IPS DF 6.9 (cell line): Measurements from ENCODE around the gene SEPTIN8.

Experiments
- DNase-seq: peaks from one replicate; pipeline ENCODE4 v3.0.0-alpha.2; 2013; ENCODE audit warnings: low read depth, low spot score
- H3K27ac ChIP-seq: one replicate; pipeline ENCODE4 v1.5.1; 2013; ENCODE audit warnings: low read length, control low read depth
- H3K27me3 ChIP-seq: 2 replicates; pipeline ENCODE4 v1.6.1; 2013; ENCODE audit warnings: mild to moderate bottlenecking, low read length; ENCODE audit not compliant: control insufficient read depth, insufficient read depth
- H3K36me3 ChIP-seq: 2 replicates; pipeline ENCODE4 v1.6.1; 2013; ENCODE audit warnings: low read length; ENCODE audit not compliant: control insufficient read depth, insufficient read depth
- H3K4me1 ChIP-seq: 2 replicates; pipeline ENCODE4 v1.6.1; 2013; ENCODE audit warnings: low read length; ENCODE audit not compliant: control insufficient read depth, insufficient read depth
- H3K4me3 ChIP-seq: 2 replicates; pipeline ENCODE4 v1.5.1; 2013; ENCODE audit warnings: mild to moderate bottlenecking, low read length
- H3K9me3 ChIP-seq: 2 replicates; pipeline ENCODE4 v1.6.1; 2013; ENCODE audit warnings: low read length, inconsistent platforms; ENCODE audit not compliant: control insufficient read depth, insufficient read depth
- WGBS: extraction: QIAGEN DNeasy Blood & Tissue Kit; methylation state at CpG from one replicate; pipeline ENCODE4 v1.1.7; 2013; ENCODE audit warnings: mixed read lengths, missing lambda C conversion rate; ENCODE audit not compliant: insufficient read length, insufficient coverage; 5-methylcytosine and 5-hydroxymethylcytosine counted together

Gene SEPTIN8

GRCh38 chr5:132800545-132800944, 23.5 kb upstream of the SEPTIN8 start:
- no peaks in the 10 kb centered on the region for H3K9me3 ChIP-seq
- no peaks in the 10 kb centered on the region for H3K27me3 ChIP-seq
- no peaks in the 10 kb centered on the region for H3K4me1 ChIP-seq
- no peak for DNase-seq
- no peak overlapping the region for H3K27ac ChIP-seq
- H3K4me3 ChIP-seq: no peak overlapping the region
- no peaks in the 10 kb centered on the region for H3K36me3 ChIP-seq
- WGBS: no CpG with 5 or more reads among the region's 2 CpGs

DNA sequence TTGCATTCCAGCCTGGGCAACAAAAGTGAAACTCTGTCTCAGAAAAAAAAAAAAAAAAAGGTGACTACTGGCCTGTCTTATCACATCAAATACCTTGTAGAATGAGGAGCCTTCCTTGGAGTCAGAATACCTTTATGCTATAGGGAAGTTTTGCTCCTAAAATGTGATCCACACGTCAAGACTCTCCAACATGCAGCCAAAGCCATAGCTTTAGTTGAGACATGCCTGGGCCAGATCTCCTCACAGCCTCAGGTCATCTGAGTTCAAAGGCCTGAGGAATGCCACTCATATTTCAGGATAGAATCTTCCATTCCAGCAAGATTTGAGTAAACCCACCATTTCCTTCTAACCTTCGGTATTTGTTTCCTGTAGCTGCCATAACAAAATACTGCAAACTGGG, 22.4 kb upstream of the SEPTIN8 start:
- WGBS: no CpG with 5 or more reads among the region's 2 CpGs
- DNase-seq: no peak
- H3K27me3 ChIP-seq: no peaks in the 10 kb centered on the region
- H3K4me1 ChIP-seq: no peaks in the 10 kb centered on the region
- H3K9me3 ChIP-seq: no peaks in the 10 kb centered on the region
- H3K4me3 ChIP-seq: no peak overlapping the region
- no peaks in the 10 kb centered on the region for H3K36me3 ChIP-seq
- no peak overlapping the region for H3K27ac ChIP-seq

GRCh38 chr5:132797651-132798050, 20.6 kb upstream of the SEPTIN8 start:
- DNase-seq: no peak
- WGBS: no CpG with 5 or more reads among the region's 2 CpGs
- Histone ChIP-seq H3K27ac (no peak overlapping the region), H3K36me3 (no peaks in the 10 kb centered on the region), H3K9me3 (no peaks in the 10 kb centered on the region), H3K27me3 (no peaks in the 10 kb centered on the region), H3K4me3 (no peak overlapping the region), H3K4me1 (no peaks in the 10 kb centered on the region)

DNA sequence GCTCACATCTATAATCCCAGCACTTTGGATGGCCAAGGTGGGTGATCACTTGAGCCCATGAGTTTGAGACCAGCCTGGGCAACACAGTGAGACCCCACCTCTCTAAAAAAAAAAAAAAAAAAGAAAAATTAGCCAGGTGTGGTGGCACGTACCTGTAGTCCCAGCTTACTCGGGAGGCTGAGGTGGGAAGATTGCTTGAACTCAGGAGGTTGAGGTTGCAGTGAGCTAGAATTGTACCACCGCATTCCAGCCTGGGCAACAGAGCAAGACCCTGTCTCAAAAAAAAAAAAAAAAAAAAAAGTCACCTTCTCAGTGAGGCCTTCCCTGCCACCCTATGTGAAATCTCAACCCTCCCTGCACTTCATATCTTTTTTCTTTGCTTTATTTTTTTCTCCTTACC, 14.0 kb upstream of the SEPTIN8 start:
- Histone ChIP-seq H3K4me3 (no peak overlapping the region), H3K27ac (no peak overlapping the region), H3K36me3 (no peaks in the 10 kb centered on the region), H3K9me3 (no peaks in the 10 kb centered on the region), H3K27me3 (no peaks in the 10 kb centered on the region), H3K4me1 (no peaks in the 10 kb centered on the region)
- no CpG with 5 or more reads among the region's 3 CpGs for WGBS
- DNase-seq: no peak

DNA sequence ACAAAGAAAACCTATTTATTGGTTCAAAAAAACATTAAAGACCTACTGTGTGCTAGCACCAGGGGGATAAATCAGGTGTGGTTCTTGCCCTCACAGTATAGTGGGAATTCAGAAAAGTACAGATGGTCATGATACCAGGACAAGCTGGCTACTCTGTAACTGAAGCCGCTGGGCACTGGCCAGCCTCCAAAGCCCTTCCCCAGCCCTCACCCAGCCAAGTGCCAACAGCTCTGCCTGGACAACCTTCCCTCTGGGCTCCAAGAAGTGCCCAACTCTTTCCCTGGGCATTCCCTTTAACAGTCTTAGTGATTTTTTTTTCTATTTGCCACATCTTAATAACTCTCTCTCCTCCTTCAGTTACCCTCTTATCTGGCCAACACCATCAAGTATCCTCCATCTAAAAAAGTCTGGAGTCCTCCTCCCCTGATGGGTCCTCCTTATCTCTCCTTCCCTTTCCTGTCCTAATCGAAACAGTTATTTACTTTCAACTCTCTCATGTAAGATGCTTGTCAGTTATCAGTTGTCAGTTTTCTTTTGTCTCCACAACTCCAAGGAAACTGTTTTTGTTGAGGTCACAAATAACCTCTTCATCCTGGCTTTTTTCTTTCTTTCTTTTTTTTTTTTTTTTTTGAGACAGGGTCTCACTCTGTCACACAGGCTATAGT, 13.3 kb upstream of the SEPTIN8 start:
- no peaks in the 10 kb centered on the region for H3K36me3 ChIP-seq
- WGBS: no CpG with 5 or more reads among the region's 2 CpGs
- H3K4me3 ChIP-seq: no peak overlapping the region
- H3K4me1 ChIP-seq: no peaks in the 10 kb centered on the region
- DNase-seq: no peak
- H3K27me3 ChIP-seq: no peaks in the 10 kb centered on the region
- H3K9me3 ChIP-seq: no peaks in the 10 kb centered on the region
- H3K27ac ChIP-seq: no peak overlapping the region

DNA sequence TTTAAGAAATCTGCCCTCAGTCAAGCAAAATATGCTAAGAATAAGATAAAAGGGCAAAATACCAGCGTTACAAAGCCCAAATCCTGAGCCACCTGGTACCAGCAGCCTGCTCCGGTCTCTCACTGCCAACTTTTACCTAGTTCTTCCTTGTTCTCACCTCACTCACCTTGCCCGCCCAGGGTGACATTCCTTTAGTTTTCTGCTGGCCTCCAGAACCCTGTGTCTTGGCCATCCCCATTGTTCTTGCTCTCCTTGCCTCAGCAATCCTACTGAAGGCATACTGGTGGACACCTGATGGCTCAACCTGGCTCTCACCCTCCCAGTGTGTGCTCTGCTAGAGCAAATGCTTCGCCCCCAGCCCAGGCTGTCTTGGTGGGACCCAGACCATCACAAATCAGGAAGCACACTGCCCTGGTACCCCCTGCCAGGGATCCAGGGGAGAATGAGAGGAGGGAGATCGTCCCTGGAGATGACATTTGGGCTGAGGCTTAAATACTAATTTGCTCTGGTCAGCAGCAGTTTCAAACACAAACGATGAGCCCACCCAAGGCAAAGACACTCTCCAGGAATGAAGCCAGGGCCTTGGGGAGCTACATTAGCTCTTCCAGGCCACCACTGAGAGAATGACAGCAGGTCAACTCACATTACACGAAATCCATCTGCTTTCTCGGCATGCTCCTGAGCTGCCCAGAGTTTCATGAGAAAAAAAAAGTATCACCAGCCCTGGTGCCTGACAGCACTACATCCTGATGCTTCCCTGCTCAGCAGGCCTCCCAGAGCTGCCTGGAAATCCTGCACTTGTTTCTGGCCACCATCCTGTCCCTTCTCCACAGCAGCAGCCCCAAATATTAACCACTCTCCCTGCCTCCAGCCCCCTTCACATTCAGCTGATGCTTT, 12.2 kb upstream of the SEPTIN8 start:
- H3K27ac ChIP-seq: no peak overlapping the region
- H3K4me1 ChIP-seq: no peaks in the 10 kb centered on the region
- DNase-seq: no peak
- no peaks in the 10 kb centered on the region for H3K27me3 ChIP-seq
- H3K9me3 ChIP-seq: no peaks in the 10 kb centered on the region
- WGBS: no CpG with 5 or more reads among the region's 8 CpGs
- H3K4me3 ChIP-seq: no peak overlapping the region
- H3K36me3 ChIP-seq: no peaks in the 10 kb centered on the region

GRCh38 chr5:132788508-132788907, 11.5 kb upstream of the SEPTIN8 start:
- no peaks in the 10 kb centered on the region for H3K9me3 ChIP-seq
- DNase-seq: no peak
- no peaks in the 10 kb centered on the region for H3K36me3 ChIP-seq
- no peaks in the 10 kb centered on the region; the same call in 1 of the 2 replicates for H3K27me3 ChIP-seq
- no peak overlapping the region for H3K4me3 ChIP-seq
- WGBS: no CpG with 5 or more reads among the region's 1 CpG
- no peaks in the 10 kb centered on the region for H3K4me1 ChIP-seq
- H3K27ac ChIP-seq: no peak overlapping the region

DNA sequence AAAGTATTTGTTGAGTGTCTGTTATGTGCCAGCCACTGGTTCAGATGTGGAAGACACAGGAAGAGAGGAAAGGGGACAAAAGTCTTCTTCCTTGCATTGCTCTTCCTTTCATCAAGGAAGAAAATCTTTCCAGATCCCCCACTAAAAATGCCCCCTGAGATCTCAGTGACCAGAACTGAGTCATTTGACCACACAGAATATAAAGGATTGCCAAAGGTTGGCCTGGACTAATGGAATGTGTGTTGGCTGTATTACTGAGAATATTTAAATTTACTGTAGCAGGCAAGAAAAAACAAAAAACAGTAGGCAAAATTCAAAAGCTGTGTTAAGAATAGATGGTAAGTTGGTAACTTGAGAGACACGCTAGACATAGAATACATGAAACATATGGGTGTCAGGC, 10.0 kb upstream of the SEPTIN8 start:
- Histone ChIP-seq H3K9me3 (no peaks in the 10 kb centered on the region), H3K4me1 (no peaks in the 10 kb centered on the region), H3K4me3 (no peak overlapping the region), H3K36me3 (no peaks in the 10 kb centered on the region), H3K27me3 (no peaks in the 10 kb centered on the region; the same call in 1 of the 2 replicates), H3K27ac (no peak overlapping the region)
- WGBS: no CpG with 5 or more reads among the region's 1 CpG
- DNase-seq: no peak

DNA sequence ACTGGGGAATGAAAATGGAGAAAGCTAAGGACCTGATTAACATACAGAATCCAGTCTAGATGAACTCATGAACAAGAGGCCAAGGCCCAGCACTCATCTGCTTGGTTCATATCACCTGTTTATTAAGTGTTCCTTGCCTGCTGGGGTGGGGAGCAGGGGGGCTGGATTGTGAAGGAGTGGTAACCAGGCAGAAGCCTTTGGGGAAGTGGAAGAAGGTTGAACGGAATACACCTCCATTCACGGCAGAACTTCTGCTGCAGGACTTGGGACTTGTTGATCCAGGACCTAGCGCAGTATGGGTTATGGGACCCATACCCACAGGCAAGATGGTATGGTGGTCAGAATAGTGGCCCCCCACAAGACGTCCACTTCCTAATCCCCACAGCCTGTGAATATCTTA, 8.8 kb upstream of the SEPTIN8 start:
- Histone ChIP-seq H3K27ac (no peak overlapping the region), H3K4me3 (no peak overlapping the region), H3K9me3 (no peaks in the 10 kb centered on the region), H3K27me3 (no peaks in the 10 kb centered on the region; the same call in 1 of the 2 replicates), H3K36me3 (no peaks in the 10 kb centered on the region), H3K4me1 (no peaks in the 10 kb centered on the region)
- DNase-seq: no peak
- no CpG with 5 or more reads among the region's 4 CpGs for WGBS

DNA sequence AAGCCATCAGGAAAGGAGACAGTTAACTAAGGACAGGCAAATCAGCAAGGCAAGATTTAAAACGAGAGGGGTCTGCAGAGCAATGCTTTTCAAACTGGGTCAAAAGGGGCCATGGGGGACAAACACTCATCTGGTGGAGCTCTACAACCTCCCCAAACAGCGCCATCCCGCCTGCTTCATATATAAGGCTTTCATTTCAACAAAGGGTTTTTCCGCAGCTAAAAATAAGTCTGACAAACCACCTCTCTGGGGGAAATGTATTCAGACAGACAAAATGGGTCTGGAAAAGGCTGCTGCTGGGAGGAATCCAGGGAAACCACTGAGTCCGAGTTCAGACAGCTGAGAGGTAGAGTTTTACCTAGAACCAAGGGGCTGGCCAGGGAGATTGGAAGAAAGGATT, 8.3 kb upstream of the SEPTIN8 start:
- Histone ChIP-seq H3K27me3 (no peaks in the 10 kb centered on the region; the same call in 1 of the 2 replicates), H3K36me3 (no peaks in the 10 kb centered on the region), H3K4me3 (no peak overlapping the region), H3K9me3 (no peaks in the 10 kb centered on the region), H3K27ac (no peak overlapping the region), H3K4me1 (no peaks in the 10 kb centered on the region)
- DNase-seq: no peak
- no CpG with 5 or more reads among the region's 5 CpGs for WGBS
